ENCODE results near the gene GTF2IRD1.

GRCh38 chr7:74474271-74474865 lies 20.7 kb downstream of the GTF2IRD1 start:
- TF ChIP-seq, protein P1, sequence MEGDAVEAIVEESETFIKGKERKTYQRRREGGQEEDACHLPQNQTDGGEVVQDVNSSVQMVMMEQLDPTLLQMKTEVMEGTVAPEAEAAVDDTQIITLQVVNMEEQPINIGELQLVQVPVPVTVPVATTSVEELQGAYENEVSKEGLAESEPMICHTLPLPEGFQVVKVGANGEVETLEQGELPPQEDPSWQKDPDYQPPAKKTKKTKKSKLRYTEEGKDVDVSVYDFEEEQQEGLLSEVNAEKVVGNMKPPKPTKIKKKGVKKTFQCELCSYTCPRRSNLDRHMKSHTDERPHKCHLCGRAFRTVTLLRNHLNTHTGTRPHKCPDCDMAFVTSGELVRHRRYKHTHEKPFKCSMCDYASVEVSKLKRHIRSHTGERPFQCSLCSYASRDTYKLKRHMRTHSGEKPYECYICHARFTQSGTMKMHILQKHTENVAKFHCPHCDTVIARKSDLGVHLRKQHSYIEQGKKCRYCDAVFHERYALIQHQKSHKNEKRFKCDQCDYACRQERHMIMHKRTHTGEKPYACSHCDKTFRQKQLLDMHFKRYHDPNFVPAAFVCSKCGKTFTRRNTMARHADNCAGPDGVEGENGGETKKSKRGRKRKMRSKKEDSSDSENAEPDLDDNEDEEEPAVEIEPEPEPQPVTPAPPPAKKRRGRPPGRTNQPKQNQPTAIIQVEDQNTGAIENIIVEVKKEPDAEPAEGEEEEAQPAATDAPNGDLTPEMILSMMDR (IDR thresholded peaks at IDR 0.05; ENCODE audit: low read depth, low read length) = no peak
- TF ChIP-seq MYC (IDR thresholded peaks at IDR 0.05; ENCODE audit: low read depth, low read length) (no peak), POLR2A (IDR thresholded peaks at IDR 0.05; ENCODE audit: extremely low read depth, insufficient read length) (no peak)
- TF ChIP-seq, protein P2, sequence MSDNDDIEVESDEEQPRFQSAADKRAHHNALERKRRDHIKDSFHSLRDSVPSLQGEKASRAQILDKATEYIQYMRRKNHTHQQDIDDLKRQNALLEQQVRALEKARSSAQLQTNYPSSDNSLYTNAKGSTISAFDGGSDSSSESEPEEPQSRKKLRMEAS (IDR thresholded peaks at IDR 0.05; ENCODE audit: low read depth, low read length) = no peak

Data from NB4 (cell line).